ENCODE data around the gene RAD23B. TPM values are rescaled to one million over a fixed set of nuclear protein-coding genes. Genes with fewer than 3 reads are reported as not detected.
A peak's percentile ranks its signal among the peaks of the same experiment; 100 is the strongest.

The RAD23B gene
- total RNA-seq, 1 experiment from 2014 or later = 251 TPM

- BruUV-seq (replicated peaks) = no TSS peak
- Histone ChIP-seq H3K36me3 (ENCODE audit: control insufficient read depth in 1 of 2, insufficient read depth in 2 of 2, low read length in 2 of 2) (no peaks in the 10 kb centered on the region), H3K79me2 (ENCODE audit: insufficient read depth, low read length) (peaks cover 12% of the 10 kb centered on the region), H3K4me2 (ENCODE audit: low read length) (peak overlapping the region; percentile 38), H3K9ac (ENCODE audit: low read length) (peak overlapping the region; percentile 47; the same call in 1 of the 2 replicates), H3K4me1 (ENCODE audit: control insufficient read depth in 1 of 2, insufficient read depth in 2 of 2, low read length in 2 of 2) (peaks cover 47 to 77% of the 10 kb centered on the region in 2 experiments), H2AFZ (ENCODE audit: low read depth, low read length, poor library complexity, severe bottlenecking) (no peak overlapping the region), H3K9me3 (ENCODE audit: control insufficient read depth in 1 of 2, insufficient read depth in 1 of 2, low read depth in 1 of 2, low read length in 2 of 2) (no peaks in the 10 kb centered on the region), H3K27ac (ENCODE audit: low read depth, low read length) (peak overlapping the region; percentile 61; the same call in 1 of the 2 replicates), H3K4me3 (replicated peaks in 1 of 2; ENCODE audit: low read depth in 1 of 2, low read length in 2 of 2) (no peak overlapping the region), H3K9me2 (ENCODE audit: insufficient read depth) (no peaks in the 10 kb centered on the region), H4K20me1 (ENCODE audit: insufficient read depth) (no peaks in the 10 kb centered on the region), H3K27me3 (ENCODE audit: insufficient read depth, low read length) (no peaks in the 10 kb centered on the region)
- ATAC-seq = no peak
- no peak for DNase-seq (ENCODE audit: low read depth, low spot score)
- RAD21 ChIA-PET (ENCODE audit: low non-redundant PET in 1 of 2, low total read pairs in 2 of 2, uncharacterized antibody in 2 of 2, unreplicated experiment in 2 of 2) = no interaction called here
- POLR2A ChIA-PET = interaction anchor here (1.4 kb wide), 1 partner anchor 21 kb away, joined by 4 read pairs; no protein-coding TSS in a partner anchor
- CTCF ChIA-PET = no interaction called here
- no peak for TF ChIP-seq ZFX (IDR thresholded peaks at IDR 0.05)
- TF ChIP-seq ZBTB33 (IDR thresholded peaks at IDR 0.05; ENCODE audit: extremely low read depth, insufficient replicate concordance, low read length) = no peak
- no peak for TF ChIP-seq CEBPB (IDR thresholded peaks at IDR 0.05; ENCODE audit: low read depth)
- intact Hi-C loops (cut with micrococcal nuclease) = no loop called here
These were observed 34.4 kb upstream of the RAD23B start for GRCh38 chr9:107248714-107249113.

GRCh38 chr9:107249131-107249533 is 33.9 kb upstream of the RAD23B start:
- DNase-seq (ENCODE audit: low read depth, low spot score) (no peak), ATAC-seq (peak; percentile 30; the same call in 1 of the 2 replicates)
- peaks cover 12% of the 10 kb centered on the region for H3K79me2 ChIP-seq (ENCODE audit: insufficient read depth, low read length)
- ChIA-PET POLR2A (interaction anchor here (1.4 kb wide), 1 partner anchor 21 kb away, joined by 4 read pairs; no protein-coding TSS in a partner anchor), CTCF (no interaction called here), RAD21 (ENCODE audit: low non-redundant PET in 1 of 2, low total read pairs in 2 of 2, uncharacterized antibody in 2 of 2, unreplicated experiment in 2 of 2) (no interaction called here)
- no peaks in the 10 kb centered on the region for H3K9me3 ChIP-seq (ENCODE audit: control insufficient read depth in 1 of 2, insufficient read depth in 1 of 2, low read depth in 1 of 2, low read length in 2 of 2)
- no peaks in the 10 kb centered on the region for H3K9me2 ChIP-seq (ENCODE audit: insufficient read depth)
- no peaks in the 10 kb centered on the region for H3K27me3 ChIP-seq (ENCODE audit: insufficient read depth, low read length)
- peak overlapping the region; percentile 61 for H3K27ac ChIP-seq (ENCODE audit: low read depth, low read length)
- no peak overlapping the region for H3K4me3 ChIP-seq (replicated peaks in 1 of 2; ENCODE audit: low read depth in 1 of 2, low read length in 2 of 2)
- H4K20me1 ChIP-seq (ENCODE audit: insufficient read depth) = no peaks in the 10 kb centered on the region
- H3K9ac ChIP-seq (ENCODE audit: low read length) = peak overlapping the region; percentile 47; the same call in 1 of the 2 replicates
- peaks cover 46 to 74% of the 10 kb centered on the region in 2 experiments for H3K4me1 ChIP-seq (ENCODE audit: control insufficient read depth in 1 of 2, insufficient read depth in 2 of 2, low read length in 2 of 2)
- peak overlapping the region; percentile 38 for H3K4me2 ChIP-seq (ENCODE audit: low read length)
- intact Hi-C loops (cut with micrococcal nuclease) = no loop called here
- TF ChIP-seq ZFX (IDR thresholded peaks at IDR 0.05) (no peak), JUND (IDR thresholded peaks at IDR 0.05) (no peak), ZNF274 (IDR thresholded peaks at IDR 0.05; ENCODE audit: low read depth, low read length) (no peak), TCF7L2 (IDR thresholded peaks at IDR 0.05; ENCODE audit: borderline replicate concordance, extremely low read depth, insufficient read depth, insufficient read length) (no peak), POLR2AphosphoS5 (IDR thresholded peaks at IDR 0.05; ENCODE audit: low read depth, low read length) (no peak), SRF (IDR thresholded peaks at IDR 0.05; ENCODE audit: low read depth) (no peak), YY1 (IDR thresholded peaks at IDR 0.05; ENCODE audit: extremely low read depth, insufficient replicate concordance, low read depth, low read length) (no peak), ELF1 (IDR thresholded peaks at IDR 0.05; ENCODE audit: borderline replicate concordance, low read depth) (no peak), SP1 (IDR thresholded peaks at IDR 0.05; ENCODE audit: low read depth) (no peak)
- BruUV-seq (replicated peaks) = no TSS peak
- H2AFZ ChIP-seq (ENCODE audit: low read depth, low read length, poor library complexity, severe bottlenecking) = no peak overlapping the region
- no peaks in the 10 kb centered on the region for H3K36me3 ChIP-seq (ENCODE audit: control insufficient read depth in 1 of 2, insufficient read depth in 2 of 2, low read length in 2 of 2)
